Measurements from ENCODE around the gene NAALADL2. TPM values are rescaled to one million over a fixed set of nuclear protein-coding genes. Genes with fewer than 3 reads are reported as not detected.
"Not testable (repeated sequence)": the region's sequence is repeated elsewhere in the genome, so short reads cannot be mapped to it uniquely, and the experiment has no call there.

NAALADL2 gene
- total RNA-seq, 1 donor = 1.3 TPM

DNA sequence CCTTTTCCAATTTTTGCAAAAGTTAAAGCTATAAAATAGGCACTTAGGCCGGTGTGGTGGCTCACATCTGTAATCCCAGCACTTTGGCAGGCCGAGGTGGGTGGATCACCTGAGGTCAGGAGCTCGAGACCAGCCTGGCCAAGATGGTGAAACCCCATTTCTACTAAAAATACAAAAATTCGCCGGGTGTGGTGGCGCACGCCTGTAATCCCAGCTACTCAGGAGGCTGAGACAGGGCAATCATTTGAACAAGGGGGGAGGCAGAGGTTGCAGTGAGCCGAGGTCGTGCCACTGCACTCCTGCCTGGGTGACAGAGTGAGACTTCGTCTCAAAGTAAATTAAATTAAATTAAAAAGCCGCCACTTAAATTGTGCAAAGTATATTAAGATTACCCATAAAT, 412.3 kb downstream of the NAALADL2 start:
- H3K4me3 ChIP-seq (ENCODE audit: low read length); H3K27me3 ChIP-seq (ENCODE audit: insufficient read depth, low read length); H3K4me1 ChIP-seq (ENCODE audit: insufficient read depth, low read length); H3K9me3 ChIP-seq (ENCODE audit: low read depth, low read length): not testable (repeated sequence)

GRCh38 chr3:175272392-175272791, 413.3 kb downstream of the NAALADL2 start:
- Histone ChIP-seq H3K9me3 (ENCODE audit: low read depth, low read length) (no peaks in the 10 kb centered on the region), H3K27me3 (ENCODE audit: insufficient read depth, low read length) (no peaks in the 10 kb centered on the region), H3K4me3 (ENCODE audit: low read length) (no peak overlapping the region), H3K4me1 (ENCODE audit: insufficient read depth, low read length) (no peaks in the 10 kb centered on the region)

GRCh38 chr3:175273573-175273972, 414.4 kb downstream of the NAALADL2 start:
- Histone ChIP-seq H3K4me1 (ENCODE audit: insufficient read depth, low read length) (no peaks in the 10 kb centered on the region), H3K27me3 (ENCODE audit: insufficient read depth, low read length) (no peaks in the 10 kb centered on the region), H3K9me3 (ENCODE audit: low read depth, low read length) (no peaks in the 10 kb centered on the region), H3K4me3 (ENCODE audit: low read length) (no peak overlapping the region)

GRCh38 chr3:175274056-175274455, 414.9 kb downstream of the NAALADL2 start:
- H3K9me3 ChIP-seq (ENCODE audit: low read depth, low read length) = no peaks in the 10 kb centered on the region
- no peaks in the 10 kb centered on the region for H3K4me1 ChIP-seq (ENCODE audit: insufficient read depth, low read length)

DNA sequence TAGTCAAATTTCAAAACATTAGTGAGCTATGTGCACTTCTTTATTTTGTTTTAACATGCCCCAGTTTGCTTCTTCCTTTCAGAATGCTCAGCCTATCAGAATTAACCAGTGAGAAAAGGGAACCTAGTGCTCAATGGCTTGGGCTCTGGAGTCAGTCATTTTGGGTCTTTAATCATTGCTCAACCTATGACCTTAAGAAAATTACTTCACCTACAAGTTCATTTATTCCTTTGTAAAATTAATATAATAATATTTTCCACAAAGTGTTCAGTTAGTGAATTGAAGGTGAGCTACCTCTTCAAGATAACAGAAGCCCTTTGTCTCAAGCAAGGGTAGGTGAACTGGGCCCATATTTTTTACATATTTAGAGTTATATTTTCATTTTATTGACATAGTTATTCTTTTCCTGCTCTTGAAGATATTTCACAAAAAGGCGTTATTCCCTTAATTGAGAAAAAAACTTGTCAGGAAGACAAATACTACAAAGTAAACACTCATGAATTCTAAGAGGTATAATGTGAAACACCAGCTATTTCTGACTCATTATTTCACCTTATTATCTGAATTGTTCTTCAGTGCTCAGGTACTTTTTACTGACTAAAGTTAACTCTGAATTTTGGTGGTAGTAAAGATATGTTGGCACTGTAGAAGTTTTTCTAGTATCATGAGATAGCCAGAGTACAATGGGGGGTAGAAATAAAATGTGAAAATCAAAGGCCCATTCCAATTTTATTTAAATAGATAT, 415.5 kb downstream of the NAALADL2 start:
- Histone ChIP-seq H3K4me3 (ENCODE audit: low read length) (no peak overlapping the region), H3K4me1 (ENCODE audit: insufficient read depth, low read length) (no peaks in the 10 kb centered on the region), H3K9me3 (ENCODE audit: low read depth, low read length) (no peaks in the 10 kb centered on the region)

More at GRCh38 chr3:175274056-175274455, 414.9 kb downstream of the NAALADL2 start:
- H3K27me3 ChIP-seq (ENCODE audit: insufficient read depth, low read length) = no peaks in the 10 kb centered on the region
- H3K4me3 ChIP-seq (ENCODE audit: low read length) = no peak overlapping the region

DNA sequence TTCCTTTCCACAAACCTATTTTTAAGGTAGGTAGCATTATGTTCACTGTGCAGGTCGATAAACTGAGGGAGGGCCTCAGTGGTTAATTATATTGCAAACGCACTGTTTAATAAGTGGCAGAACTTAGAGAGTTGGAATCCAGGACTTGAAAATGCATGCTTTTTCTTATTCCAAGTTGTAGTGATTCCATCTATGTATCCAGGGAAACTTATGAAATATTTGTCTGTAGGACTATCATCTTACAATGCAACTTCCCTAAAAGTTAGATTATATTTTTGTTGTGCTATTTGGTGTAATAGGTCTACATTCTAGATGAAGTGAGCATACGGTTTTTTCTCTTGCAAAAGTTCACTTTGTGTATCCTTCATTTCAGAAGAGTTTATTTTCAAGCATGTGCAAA, 419.5 kb downstream of the NAALADL2 start:
- no peaks in the 10 kb centered on the region for H3K4me1 ChIP-seq (ENCODE audit: insufficient read depth, low read length)
- no peaks in the 10 kb centered on the region for H3K9me3 ChIP-seq (ENCODE audit: low read depth, low read length)
- no peaks in the 10 kb centered on the region for H3K27me3 ChIP-seq (ENCODE audit: insufficient read depth, low read length)
- H3K4me3 ChIP-seq (ENCODE audit: low read length) = no peak overlapping the region

More for the DNA sequence above, 415.5 kb downstream of the NAALADL2 start:
- H3K27me3 ChIP-seq (ENCODE audit: insufficient read depth, low read length) = no peaks in the 10 kb centered on the region

- Histone ChIP-seq H3K27me3 (ENCODE audit: insufficient read depth, low read length) (no peaks in the 10 kb centered on the region), H3K9me3 (ENCODE audit: low read depth, low read length) (no peaks in the 10 kb centered on the region), H3K4me3 (ENCODE audit: low read length) (no peak overlapping the region), H3K4me1 (ENCODE audit: insufficient read depth, low read length) (no peaks in the 10 kb centered on the region)
Measured at GRCh38 chr3:175279457-175279856, 420.3 kb downstream of the NAALADL2 start.

GRCh38 chr3:175279911-175280310, 420.8 kb downstream of the NAALADL2 start:
- H3K4me1 ChIP-seq (ENCODE audit: insufficient read depth, low read length) = no peaks in the 10 kb centered on the region
- H3K9me3 ChIP-seq (ENCODE audit: low read depth, low read length) = no peaks in the 10 kb centered on the region
- H3K4me3 ChIP-seq (ENCODE audit: low read length) = no peak overlapping the region
- no peaks in the 10 kb centered on the region for H3K27me3 ChIP-seq (ENCODE audit: insufficient read depth, low read length)

GRCh38 chr3:175287361-175287963, 428.3 kb downstream of the NAALADL2 start:
- Histone ChIP-seq H3K4me3 (ENCODE audit: low read length) (no peak overlapping the region), H3K9me3 (ENCODE audit: low read depth, low read length) (no peaks in the 10 kb centered on the region), H3K4me1 (ENCODE audit: insufficient read depth, low read length) (no peaks in the 10 kb centered on the region), H3K27me3 (ENCODE audit: insufficient read depth, low read length) (no peaks in the 10 kb centered on the region)

DNA sequence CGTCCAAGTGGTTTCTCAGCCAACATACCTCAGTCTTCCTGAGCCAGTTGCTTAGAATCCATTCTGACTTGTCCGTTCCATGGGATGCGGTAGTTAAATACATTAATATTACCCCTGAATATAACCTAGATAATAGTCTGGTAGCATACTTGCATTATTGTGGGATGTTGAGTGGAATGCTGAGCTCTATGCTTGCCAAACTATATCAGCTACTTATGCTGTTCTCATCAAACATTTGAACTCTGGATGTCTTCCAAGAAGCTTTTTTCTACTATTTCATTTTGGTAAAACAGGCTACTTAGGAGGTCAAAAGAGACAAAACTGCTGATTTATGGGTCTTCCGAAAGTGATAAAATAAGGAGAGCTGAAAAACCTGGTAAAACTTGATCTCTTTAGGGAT, 429.5 kb downstream of the NAALADL2 start:
- Histone ChIP-seq H3K4me1 (ENCODE audit: insufficient read depth, low read length) (no peaks in the 10 kb centered on the region), H3K9me3 (ENCODE audit: low read depth, low read length) (no peaks in the 10 kb centered on the region), H3K4me3 (ENCODE audit: low read length) (no peak overlapping the region), H3K27me3 (ENCODE audit: insufficient read depth, low read length) (no peaks in the 10 kb centered on the region)

- Histone ChIP-seq H3K4me3 (ENCODE audit: low read length) (no peak overlapping the region), H3K4me1 (ENCODE audit: insufficient read depth, low read length) (no peaks in the 10 kb centered on the region), H3K27me3 (ENCODE audit: insufficient read depth, low read length) (no peaks in the 10 kb centered on the region), H3K9me3 (ENCODE audit: low read depth, low read length) (no peaks in the 10 kb centered on the region)
Measured at GRCh38 chr3:175294793-175295192, 435.7 kb downstream of the NAALADL2 start.

GRCh38 chr3:175295248-175296130, 436.4 kb downstream of the NAALADL2 start:
- no peaks in the 10 kb centered on the region for H3K9me3 ChIP-seq (ENCODE audit: low read depth, low read length)
- H3K4me3 ChIP-seq (ENCODE audit: low read length) = no peak overlapping the region
- H3K4me1 ChIP-seq (ENCODE audit: insufficient read depth, low read length) = no peaks in the 10 kb centered on the region
- no peaks in the 10 kb centered on the region for H3K27me3 ChIP-seq (ENCODE audit: insufficient read depth, low read length)

DNA sequence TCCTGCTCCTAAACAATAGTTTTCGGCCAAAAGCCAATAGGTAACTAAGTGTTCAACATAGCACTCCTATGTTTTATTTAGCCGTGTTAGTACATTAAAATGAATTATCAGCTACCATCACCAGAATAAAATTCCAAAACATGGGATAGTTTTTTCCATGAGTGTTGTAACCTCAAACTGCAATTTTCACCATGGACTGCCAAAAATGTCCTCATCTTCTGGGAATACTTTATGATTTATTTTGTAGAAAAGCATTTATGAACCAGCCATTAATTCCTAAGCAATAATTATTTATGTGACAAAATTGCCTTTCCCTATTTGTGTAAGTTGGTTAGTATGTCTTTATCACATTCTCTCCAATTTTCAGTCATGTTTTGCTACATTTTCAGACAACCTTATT, 438.1 kb downstream of the NAALADL2 start:
- no peaks in the 10 kb centered on the region for H3K9me3 ChIP-seq (ENCODE audit: low read depth, low read length)
- no peak overlapping the region for H3K4me3 ChIP-seq (ENCODE audit: low read length)
- no peaks in the 10 kb centered on the region for H3K4me1 ChIP-seq (ENCODE audit: insufficient read depth, low read length)

GRCh38 chr3:175301741-175302140, 442.6 kb downstream of the NAALADL2 start:
- Histone ChIP-seq H3K27me3 (ENCODE audit: insufficient read depth, low read length) (no peaks in the 10 kb centered on the region), H3K4me3 (ENCODE audit: low read length) (no peak overlapping the region), H3K4me1 (ENCODE audit: insufficient read depth, low read length) (no peaks in the 10 kb centered on the region), H3K9me3 (ENCODE audit: low read depth, low read length) (no peaks in the 10 kb centered on the region)

More for the DNA sequence above, 438.1 kb downstream of the NAALADL2 start:
- no peaks in the 10 kb centered on the region for H3K27me3 ChIP-seq (ENCODE audit: insufficient read depth, low read length)

DNA sequence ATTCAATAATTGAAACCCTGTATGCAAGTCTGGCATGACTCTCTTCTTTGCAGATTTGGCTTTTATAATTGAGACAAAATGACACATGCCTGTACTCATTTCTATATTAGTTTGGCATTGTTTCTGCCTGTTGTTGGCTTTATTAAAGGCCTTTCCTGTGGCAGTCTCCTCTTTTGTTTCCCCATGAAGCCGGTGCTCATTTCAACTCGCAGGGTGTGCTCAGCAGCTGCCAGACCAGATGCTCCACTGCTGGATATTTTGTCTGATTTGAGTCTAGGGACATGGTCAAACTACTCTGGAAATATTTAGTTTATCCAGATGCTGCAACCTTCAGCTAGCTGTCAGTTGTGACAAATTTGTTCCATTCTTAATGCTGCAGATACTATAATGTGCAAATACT, 445.3 kb downstream of the NAALADL2 start:
- no peaks in the 10 kb centered on the region for H3K9me3 ChIP-seq (ENCODE audit: low read depth, low read length)
- H3K27me3 ChIP-seq (ENCODE audit: insufficient read depth, low read length) = no peaks in the 10 kb centered on the region
- H3K4me1 ChIP-seq (ENCODE audit: insufficient read depth, low read length) = no peaks in the 10 kb centered on the region
- no peak overlapping the region for H3K4me3 ChIP-seq (ENCODE audit: low read length)

Measured in mononuclear cell (primary cell).